Posterior cingulate gyrus (tissue), 11 donors: Measurements from ENCODE around the gene ABI1.
"Not testable (repeated sequence)": the region's sequence is repeated elsewhere in the genome, so short reads cannot be mapped to it uniquely, and the experiment has no call there.

ENCODE experiments used
- DNase-seq, 10 donors: peaks; one replicate each; pipeline versions ENCODE4 v3.0.0 to v3.0.0-alpha.2; 2020 to 2021; ENCODE audit warnings: mixed read lengths in 3 of 10
- intact Hi-C: fragments of 100-400 bp; cut with DNase I; formaldehyde crosslinking; loops from one replicate; pipeline ENCODE4 v1.15.1; 2023

ABI1 gene

DNA sequence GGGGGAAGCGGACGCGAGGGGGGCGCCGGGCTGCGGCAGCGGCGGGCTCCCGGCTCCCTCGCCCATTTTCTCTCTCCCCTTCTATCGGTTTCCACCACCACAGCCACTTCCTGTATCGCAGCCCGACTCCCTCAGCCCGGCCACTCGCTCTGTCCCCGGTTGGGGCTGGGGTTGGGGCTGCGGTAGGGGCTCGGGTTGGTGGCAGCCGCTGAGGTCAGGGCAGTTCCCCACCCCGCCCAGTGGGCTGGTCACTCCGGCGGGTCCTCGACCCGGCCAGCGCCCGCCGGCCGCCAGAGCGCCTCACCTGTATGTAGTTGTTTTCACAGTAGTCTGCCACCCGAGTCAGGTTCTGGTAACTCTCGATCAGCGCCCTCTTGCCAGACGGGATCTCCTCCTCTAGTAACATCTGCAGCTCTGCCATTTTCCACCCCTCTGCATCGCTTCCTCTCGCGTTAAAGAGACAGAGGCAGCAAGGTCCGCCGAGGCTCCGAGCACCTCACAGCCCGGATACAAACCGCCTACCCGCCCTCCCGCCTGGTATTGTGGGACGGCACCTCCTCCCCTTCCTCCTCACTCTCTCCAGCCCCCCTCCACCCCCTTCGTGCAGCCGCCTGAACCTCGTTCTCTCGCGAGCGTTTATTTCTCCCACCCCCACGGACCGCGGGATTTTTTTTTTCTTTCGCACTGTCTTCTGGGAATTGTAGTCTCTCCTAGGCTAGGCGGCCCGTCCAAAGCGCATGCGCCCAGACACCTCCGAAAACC lies at the start of gene ABI1:
TSS of gene ABI1 (minus strand) at position 516 of the 762 bp plus-strand sequence. CDS start at position 421, 95 bp downstream.
- intact Hi-C loops = loop anchor here (1.0 to 5.0 kb wide), 5 partner anchors 134 to 380 kb away; partner anchors contain the start of genes ACBD5, ANKRD26, PDSS1 and YME1L1
- peak; percentile 93 to 99 (median 96) for DNase-seq

DNA sequence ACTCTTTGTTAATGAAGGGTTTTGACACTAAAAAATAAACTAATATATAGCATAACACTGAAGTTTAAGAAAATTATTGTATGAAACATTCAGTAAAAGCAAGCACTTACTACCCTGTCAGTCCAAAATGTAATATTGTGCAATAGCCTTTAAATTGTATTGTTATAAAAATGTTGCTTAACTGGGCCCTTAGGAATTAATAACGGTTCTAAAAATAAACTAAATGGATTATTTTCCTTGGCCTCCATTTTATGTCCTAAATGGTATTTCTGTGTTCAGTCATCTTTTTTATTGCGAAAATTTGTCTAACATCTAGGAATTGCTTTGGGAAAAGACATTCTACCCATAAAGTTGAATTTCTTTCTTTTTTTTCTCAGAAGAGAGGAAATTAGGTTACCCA lies 49.0 kb upstream of the ABI1 start:
- DNase-seq = no peak
- intact Hi-C loops = no loop called here

DNA sequence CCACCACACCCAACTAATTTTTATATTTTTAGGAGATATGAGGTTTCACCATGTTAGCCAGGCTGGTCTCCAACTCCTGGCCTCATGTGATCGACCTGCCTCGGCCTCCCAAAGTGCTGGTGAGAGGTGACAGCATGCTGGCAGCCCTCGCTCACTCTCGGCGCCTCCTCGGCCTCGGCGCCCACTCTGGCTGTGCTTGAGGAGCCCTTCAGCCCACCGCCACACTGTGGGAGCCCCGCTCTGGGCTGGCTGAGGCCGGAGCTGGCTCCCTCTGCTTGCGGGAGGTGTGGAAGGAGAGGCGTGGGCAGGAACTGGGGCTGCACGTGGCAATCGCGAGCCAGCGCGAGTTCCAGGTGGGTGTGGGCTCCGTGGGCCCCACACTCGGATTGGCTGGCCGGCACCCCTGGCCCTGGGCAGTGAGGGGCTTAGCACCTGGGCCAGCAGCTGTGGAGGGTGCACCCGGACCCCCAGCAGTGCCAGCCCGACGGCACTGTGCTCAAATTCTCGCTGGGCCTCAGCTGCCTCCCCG lies 44.6 kb upstream of the ABI1 start:
- DNase-seq, intact Hi-C loops: not testable (repeated sequence)

DNA sequence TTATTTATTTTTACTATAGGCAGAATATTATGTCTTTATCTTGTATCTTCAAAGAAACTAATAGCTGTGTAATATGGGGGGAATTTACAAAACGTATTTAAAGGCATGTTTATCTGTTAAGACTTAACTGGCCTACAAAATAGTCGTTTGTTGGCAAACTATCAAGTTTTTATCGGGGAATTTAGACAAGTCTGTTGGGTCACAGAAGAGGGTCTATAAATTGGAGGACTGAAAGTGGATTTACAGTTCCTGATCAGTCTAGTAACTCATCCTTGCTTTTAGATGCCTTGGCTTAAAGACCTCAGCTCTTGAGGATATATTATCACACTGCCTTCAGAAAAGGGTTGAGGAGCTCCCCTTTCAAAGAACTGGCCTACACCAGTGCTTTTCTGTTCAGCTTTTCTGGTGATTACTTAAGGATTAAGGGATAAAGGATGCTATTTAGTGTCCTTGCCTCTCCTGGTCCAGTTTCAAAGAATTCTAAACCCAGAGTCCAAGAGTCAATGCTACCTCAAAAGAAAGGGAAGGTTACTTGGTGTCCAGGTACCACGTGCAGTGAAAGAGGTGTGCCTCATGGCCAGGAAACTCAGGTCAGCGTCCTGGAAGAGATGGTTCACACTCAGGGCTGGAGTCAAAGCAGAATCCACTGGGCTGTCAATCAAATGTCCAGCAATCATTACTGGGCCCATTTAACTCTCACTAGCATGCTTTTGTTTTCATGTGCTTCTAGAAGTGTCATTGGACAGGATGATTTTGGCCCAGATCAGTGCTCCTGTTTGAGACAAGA lies 42.9 kb upstream of the ABI1 start:
- DNase-seq = no peak
- intact Hi-C loops = no loop called here

DNA sequence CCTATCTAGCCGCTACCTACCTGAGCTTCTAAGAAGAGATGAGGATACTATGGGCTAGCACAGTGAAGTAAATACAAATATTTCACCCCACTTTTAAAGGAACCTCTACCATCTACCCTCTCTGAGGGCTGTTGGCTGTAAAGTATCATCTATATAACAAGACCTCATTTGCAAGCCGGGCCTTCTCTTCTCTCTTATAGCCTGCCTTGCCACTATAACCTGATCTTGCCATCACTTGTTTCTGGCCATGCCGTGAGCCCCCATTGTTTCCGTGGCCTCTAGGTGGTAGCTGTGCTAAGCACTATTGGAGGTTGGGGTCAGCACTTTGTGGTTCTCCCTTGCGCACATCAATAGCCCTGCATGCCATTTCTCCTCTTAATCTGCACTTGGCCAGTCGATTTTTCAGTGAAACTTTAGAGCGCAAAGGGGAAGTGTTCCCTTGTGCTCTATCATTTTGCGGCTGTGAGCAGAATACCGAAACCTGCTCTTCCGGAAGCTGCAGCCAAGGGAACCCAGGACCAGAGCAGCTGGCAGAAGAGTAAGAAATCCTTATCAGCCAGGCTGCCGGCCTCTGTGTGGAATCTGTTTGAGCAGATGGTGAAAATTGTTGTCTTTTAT lies 31.7 kb upstream of the ABI1 start:
- peak in 1 of 10 donors; percentile 13 for DNase-seq
- intact Hi-C loops = not testable (repeated sequence)

DNA sequence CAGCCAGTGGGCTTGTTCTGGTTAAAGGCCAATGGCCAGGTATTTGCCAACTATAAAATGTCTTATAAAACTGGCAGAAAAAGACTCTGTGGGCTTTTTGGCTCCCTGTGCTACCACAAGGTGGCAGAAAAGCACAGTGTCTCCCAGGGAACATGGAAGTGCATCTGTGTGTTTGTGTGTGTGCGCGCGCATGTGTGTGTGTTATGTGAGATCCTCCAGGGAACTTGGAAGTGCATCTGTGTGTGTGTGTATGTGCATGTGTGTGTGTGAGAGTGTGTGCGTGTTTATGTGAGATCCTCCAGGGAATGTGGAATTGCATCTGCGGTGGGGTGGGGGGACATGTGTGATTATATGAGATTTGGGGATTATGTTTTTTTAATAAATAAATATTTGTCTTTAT lies 30.2 kb upstream of the ABI1 start:
- intact Hi-C loops = no loop called here
- DNase-seq = peak in 7 of 10 donors; percentile 22 to 87 (median 39)

DNA sequence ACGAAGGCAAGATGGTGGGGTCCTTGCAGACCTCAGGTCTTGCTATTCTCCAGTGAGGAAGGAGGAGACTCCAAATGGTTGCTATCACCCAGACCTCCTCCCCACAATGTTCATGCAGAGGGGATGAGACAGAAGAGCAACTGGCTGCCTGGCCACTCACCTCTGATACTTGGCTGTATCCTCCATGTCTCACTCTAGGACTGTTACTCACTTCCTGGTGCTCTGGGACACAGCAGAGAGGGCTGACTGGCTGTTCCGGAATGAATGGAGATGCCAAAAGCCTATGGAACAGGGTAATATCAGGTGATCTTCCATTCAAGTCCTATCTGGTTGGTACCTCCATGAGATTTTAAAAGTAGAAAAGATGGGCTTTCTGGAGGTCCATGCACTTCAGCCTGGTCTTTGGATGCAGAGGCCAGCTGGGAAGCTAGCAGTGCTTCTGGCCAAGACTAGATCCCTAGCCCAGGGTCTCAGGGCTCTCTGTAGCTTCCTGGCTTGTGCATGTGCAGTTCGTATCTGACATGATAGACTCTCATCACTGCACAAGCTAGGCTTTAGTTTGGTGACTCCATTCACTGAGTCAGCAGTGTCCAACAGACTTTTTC lies 27.0 kb upstream of the ABI1 start:
- no peak for DNase-seq
- intact Hi-C loops = no loop called here

DNA sequence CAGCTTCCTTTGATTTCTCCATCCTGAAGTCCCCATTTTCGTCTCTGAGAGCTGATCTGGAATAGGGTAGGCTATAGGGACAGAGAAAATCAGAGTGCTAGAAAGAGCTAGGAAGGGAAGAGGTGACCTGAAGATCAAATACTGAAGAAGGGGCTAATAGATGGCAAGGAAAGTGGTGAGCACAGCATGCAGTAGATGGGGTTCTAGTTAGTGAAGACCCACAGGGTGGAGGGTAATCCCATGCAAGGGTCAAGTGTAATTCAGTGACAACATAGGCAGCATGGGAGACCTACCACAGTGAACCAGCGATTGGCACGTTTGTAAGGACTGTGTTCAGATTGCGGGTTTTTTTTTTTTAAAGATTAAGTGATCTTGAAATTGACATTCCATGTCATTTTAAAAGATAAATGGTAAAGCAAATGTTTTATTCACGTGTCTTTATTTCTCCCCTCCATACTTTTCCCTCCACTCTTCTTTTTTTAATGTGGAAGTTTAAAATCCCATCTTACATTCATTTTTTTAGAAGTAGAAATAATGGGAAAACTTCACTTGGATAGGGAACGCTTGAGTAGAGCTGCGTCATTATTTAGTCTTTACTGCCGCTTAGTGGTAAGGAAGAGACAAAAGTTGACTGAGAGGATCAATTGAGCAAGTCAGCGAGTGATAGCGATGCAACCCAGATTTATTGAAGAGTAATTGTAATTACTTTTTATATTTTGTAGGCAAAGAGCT lies 21.0 kb upstream of the ABI1 start:
- peak in 1 of 10 donors; percentile 65 for DNase-seq
- intact Hi-C loops = loop anchor here (1.0 to 5.0 kb wide), 2 partner anchors 155 to 199 kb away; no protein-coding TSS in a partner anchor

DNA sequence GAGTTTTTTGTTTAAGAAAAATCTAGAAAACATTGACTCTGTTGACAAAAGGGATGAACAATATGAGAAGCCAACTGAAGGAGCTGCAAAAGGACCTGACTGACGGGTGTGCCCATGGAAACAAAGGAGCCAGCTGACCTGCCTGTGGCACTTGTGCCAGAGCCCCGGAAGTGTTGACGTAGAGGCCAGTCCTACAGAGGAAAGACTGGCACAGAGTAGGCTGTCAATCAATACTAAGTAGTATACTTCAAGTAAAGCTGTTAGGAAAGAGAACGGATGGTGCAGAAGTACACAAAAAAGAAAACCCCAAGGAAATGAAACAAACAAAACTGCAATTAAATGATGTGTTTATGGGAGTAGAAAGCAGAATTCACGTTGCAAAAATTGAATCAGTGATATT lies 19.0 kb upstream of the ABI1 start:
- DNase-seq = peak in 4 of 10 donors; percentile 16 to 62 (median 22)
- intact Hi-C loops = loop anchor here (5.0 kb wide), 1 partner anchor 197 kb away; no protein-coding TSS in a partner anchor

DNA sequence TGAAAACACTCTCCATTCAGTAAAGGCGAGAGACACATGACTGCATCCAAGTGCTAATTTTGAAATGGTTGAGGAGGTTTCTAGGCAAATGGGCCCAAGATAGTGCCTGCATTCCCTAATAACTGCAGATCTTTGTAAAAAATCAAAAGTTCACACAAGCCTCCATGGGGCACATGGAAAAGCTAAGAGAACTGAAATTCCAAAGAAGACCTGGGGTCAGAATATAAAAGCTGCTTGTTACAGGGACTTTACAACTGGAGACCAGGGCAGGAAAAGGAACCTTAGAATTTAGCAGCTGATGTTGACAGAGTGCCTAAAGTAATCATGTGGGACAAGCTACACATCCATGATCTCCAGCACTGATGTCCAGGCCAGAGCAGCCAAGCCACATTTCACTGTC lies 10.0 kb upstream of the ABI1 start:
- intact Hi-C loops = no loop called here
- no peak for DNase-seq

DNA sequence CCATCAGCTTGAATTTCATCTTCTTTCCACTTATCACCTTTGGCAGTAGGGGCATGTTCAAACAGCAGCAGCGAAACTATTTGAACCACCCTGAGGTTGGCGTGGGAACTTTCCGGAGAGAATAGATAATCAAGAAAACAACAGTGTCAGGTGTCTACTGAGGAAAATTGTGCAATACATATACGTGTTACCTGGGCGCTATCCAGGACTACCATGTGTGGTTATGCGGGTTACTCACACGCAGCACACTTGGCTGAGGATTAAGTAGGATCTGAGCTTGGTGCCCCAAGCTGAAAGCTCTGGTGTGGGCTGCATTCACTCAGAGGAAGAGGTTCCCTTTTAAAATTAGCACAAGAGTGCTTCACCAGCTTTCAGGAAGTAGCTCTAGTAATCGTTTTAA lies 8.8 kb upstream of the ABI1 start:
- intact Hi-C loops = no loop called here
- DNase-seq = peak in 1 of 10 donors; percentile 14

DNA sequence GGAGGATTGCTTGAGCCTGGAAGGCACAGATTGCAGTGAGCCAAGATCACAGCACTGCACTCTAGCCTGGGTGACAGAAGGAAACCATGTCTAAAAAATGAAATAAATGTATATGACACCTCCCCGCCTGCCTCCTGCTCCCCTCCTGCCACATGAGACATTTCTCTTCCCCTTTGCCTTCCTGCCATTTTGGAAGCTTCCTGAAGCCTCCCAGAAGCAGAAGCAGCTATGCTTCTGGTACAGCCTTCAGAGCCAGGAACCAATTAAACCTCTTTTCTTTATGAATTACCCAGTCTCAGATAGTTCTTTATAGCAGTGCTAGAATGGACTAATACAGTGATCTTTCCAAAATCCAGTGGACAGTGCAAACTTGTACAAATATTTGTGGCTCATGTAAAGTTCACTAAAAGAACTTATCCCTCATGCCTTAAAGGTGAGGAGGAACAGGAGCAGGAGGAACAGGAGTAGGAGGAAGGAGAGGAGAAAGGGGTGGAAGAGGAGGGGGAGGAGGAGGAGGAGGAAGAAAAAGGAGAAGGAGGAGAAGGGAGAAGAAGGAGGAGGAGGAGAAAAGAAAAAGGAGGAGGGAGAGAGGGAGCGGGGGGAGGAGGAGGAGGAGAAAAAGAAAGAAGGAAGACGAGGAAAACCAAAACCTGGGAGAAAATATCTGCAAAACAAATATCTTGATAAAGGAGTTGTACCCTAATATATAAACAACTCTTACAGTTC lies 2.8 kb upstream of the ABI1 start:
- intact Hi-C loops = loop anchor here (5.0 kb wide), 1 partner anchor 289 kb away; the partner anchor contains the start of gene YME1L1
- peak in 1 of 10 donors; percentile 27 for DNase-seq

DNA sequence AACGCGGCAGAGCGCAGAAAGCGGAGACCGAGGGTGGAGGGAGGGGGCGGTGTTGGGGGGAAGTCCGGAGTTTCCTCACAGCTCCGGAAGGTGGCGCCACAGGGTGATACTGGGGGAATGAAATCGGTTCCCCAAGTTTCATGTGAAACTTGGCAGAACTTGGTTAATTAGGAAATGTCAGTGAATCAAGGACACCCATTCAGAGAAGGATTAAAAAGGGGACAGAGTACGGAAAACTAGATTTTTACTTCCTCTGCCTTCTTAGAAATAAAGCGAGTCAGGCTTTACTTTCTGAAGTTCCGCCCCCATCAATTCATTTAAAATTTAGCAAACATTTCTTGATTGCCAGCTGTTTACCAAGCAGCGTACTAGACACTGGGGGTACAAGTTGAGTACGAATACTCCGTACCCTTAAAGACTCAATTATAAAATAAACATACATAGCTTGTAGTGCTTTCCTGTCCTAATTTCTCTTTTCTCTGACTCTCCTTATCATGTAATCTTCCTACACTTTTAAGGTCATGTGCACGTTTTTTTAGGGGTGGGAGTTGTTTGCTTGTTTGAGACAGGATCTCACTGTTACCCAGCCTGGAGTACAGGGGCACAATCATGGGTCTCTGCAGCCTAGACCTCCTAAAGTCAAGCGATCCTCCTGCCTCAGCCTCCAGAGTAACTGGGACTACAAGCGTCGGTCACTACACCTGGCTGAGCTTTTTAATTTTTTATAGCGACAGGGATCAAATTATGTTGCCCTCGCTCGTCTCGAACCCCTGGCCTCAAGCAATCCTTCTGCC lies 644 bp upstream of the ABI1 start:
- DNase-seq = peak in 1 of 10 donors; percentile 95
- intact Hi-C loops = loop anchor here (1.0 to 5.0 kb wide), 5 partner anchors 135 to 379 kb away; partner anchors contain the start of genes ACBD5, ANKRD26, PDSS1 and YME1L1

DNA sequence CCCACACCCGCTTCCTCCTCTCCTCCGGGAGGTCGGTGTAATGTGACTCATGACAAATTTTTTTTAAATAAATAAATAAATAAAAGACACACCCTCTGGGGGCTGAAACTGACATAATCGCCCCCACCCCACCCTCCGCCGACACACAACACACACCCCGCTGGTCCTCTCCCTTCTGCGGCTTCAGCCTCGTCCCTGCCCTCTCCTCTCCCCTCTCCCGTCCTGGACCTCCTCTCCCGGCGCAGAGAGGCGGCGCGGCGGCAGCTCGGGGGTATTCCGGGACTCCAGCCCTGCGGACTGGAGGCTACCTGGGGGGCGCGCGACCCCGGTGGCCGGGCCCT lies 686 bp downstream of the ABI1 start:
- intact Hi-C loops = loop anchor here (2.0 to 5.0 kb wide), 4 partner anchors 163 to 381 kb away; partner anchors contain the start of genes ACBD5, ANKRD26, PDSS1 and YME1L1

DNA sequence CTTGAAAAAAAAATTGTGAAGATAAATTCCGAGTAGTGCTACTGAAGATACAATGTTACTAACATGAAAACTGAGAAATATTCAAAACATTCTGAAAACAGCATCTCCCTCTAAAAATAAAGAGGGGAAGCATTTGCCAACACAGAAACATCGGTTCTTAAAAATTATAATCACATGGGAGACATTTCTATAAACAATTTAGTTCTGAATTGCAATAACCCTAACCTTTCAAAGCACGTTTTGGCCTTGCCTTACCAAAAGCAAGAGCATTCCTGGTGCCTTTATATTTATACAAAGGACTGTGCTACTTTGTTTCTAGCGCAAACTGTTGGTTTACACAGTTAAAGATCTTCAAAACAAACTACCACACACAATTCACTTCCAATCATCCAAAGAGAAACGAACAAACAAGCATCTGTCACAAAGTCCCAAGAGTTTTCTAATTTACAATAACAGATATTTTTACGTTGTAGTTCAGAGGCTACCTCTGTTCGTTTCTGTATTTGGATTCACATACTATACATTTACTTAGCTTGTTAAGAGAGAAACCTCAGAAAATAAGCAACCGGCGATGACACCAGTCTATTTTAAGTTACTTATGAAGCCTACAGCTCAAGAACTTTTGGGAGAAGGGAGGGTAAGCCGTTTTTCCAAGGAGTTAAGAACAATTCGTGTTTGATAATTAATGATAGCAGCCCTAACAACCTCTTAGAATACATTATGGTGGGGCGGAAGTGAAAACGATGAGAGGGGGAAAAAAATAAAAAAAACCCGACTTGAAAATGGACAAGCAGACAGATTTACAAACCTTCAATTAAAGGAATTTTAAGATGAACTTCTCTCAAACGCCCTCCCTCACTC lies 1.3 kb downstream of the ABI1 start:
- DNase-seq = no peak
- intact Hi-C loops = loop anchor here (2.0 to 5.0 kb wide), 4 partner anchors 163 to 381 kb away; partner anchors contain the start of genes ACBD5, ANKRD26, PDSS1 and YME1L1

More for the DNA sequence above, 686 bp downstream of the ABI1 start:
- DNase-seq = peak in 9 of 10 donors; percentile 12 to 89 (median 32)

DNA sequence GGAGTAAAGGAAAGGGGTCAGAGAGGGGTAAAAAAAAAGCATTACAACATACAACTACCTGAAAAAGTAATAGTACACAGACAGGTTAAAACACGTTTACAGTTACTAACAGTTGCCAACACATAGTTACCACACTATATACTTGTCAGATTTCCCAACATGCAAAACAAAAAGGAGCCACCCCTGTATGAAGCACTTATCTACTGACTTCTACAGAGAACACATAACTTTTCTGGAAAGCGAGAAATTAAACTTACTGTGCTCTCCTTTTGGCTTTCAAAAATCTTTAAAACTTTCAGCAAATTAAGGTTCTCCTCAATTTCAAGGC lies 2.1 kb downstream of the ABI1 start:
- no peak for DNase-seq
- intact Hi-C loops = no loop called here
